SU-DHL-6 (cell line): Measurements from ENCODE around the gene RIMBP2.

Source experiments
- CTCF ChIP-seq: fragments of 200-600 bp; sonication (generic); IDR thresholded peaks from one replicate; pipeline ENCODE4 v1.5.1; 2017; ENCODE audit warnings: antibody characterized with exemption, mild to moderate bottlenecking, low read length, moderate library complexity; ENCODE audit not compliant: insufficient read depth, poor library complexity, severe bottlenecking
- EZH2phosphoT487 ChIP-seq: fragments of 200-600 bp; sonication (generic), shearing (Covaris generic); conservative IDR thresholded peaks from 2 replicates; pipeline ENCODE4 v1.6.1; 2018; ENCODE audit warnings: mild to moderate bottlenecking, antibody characterized with exemption, low read length, moderate library complexity, mixed read lengths

- TF ChIP-seq CTCF: no peak
- TF ChIP-seq EZH2phosphoT487: no peak
These were observed 245.1 kb downstream of the RIMBP2 start for GRCh38 chr12:130470969-130471368.
